SK-N-SH (cell line): ENCODE results near the gene CCDC188. TPM values are rescaled to one million over a fixed set of nuclear protein-coding genes. Genes with fewer than 3 reads are reported as not detected.

Source experiments
- CTCF ChIA-PET: fragments of 300-600, 350-600 bp; formaldehyde crosslinking; extraction: SDS; loops from one replicate; lab custom pipeline; 2021; lab: Yijun Ruan, JAX
- POLR2A ChIA-PET: fragments of 350-600 bp; sonication (Branson Sonifier 250); formaldehyde crosslinking; extraction: SDS; loops from one replicate; lab custom pipeline; 2020; ENCODE audit warnings: antibody characterized with exemption, inconsistent platforms; lab: Yijun Ruan, JAX
- DNase-seq: peaks from one replicate; pipeline ENCODE4 v3.0.0; 2012
- H2AFZ ChIP-seq: fragments of 200-600 bp; sonication (generic); 2 replicates; pipeline ENCODE4 v1.8.1; 2016; ENCODE audit warnings: antibody characterized with exemption, mild to moderate bottlenecking, low read depth
- H3F3A ChIP-seq: fragments of 200-600 bp; sonication (generic); replicated peaks from 2 replicates; pipeline ENCODE3; 2016; ENCODE audit warnings: antibody characterized with exemption, mild to moderate bottlenecking; ENCODE audit not compliant: insufficient read depth
- H3K27ac ChIP-seq, 2 experiments: fragments of 200-500 bp in 1 of 2; fragments of 200-600 bp in 1 of 2; sonication (Bioruptor generic) in 1 of 2; sonication (generic), shearing (Covaris generic) in 1 of 2; 2 replicates each; pipeline versions ENCODE4 v1.5.1 to v1.6.1; 2014 to 2016; ENCODE audit warnings: low read depth in 2 of 2, inconsistent platforms in 1 of 2, low read length in 1 of 2, mild to moderate bottlenecking in 1 of 2, mixed read lengths in 1 of 2
- H3K27me3 ChIP-seq: fragments of 200-600 bp; sonication (generic), shearing (Covaris generic); 2 replicates; pipeline ENCODE4 v1.6.1; 2016; ENCODE audit warnings: mixed run types; ENCODE audit not compliant: insufficient read depth
- H3K36me3 ChIP-seq, 2 experiments: fragments of 200-500 bp in 1 of 2; fragments of 200-600 bp in 1 of 2; sonication (Bioruptor generic) in 1 of 2; sonication (generic) in 1 of 2; replicated peaks in 1 of 2; 2 replicates each; pipeline versions ENCODE3 to v1.5.1; 2014 to 2016; ENCODE audit warnings: low read length in 1 of 2, mild to moderate bottlenecking in 1 of 2; ENCODE audit not compliant: insufficient read depth in 2 of 2, control insufficient read depth in 1 of 2
- H3K4me1 ChIP-seq, 2 experiments: fragments of 200-500 bp in 1 of 2; fragments of 200-600 bp in 1 of 2; sonication (Bioruptor generic) in 1 of 2; sonication (generic), shearing (Covaris generic) in 1 of 2; 2 replicates each; pipeline versions ENCODE4 v1.5.1 to v1.6.1; 2014 to 2016; ENCODE audit warnings: low read depth in 1 of 2, low read length in 1 of 2, mixed run types in 1 of 2; ENCODE audit not compliant: insufficient read depth in 2 of 2, control insufficient read depth in 1 of 2
- H3K4me2 ChIP-seq: fragments of 200-600 bp; sonication (generic), shearing (Covaris generic); 2 replicates; pipeline ENCODE4 v1.6.1; 2017; ENCODE audit warnings: mixed run types
- H3K4me3 ChIP-seq, 2 experiments: fragments of 200-500 bp in 1 of 2; fragments of 200-600 bp in 1 of 2; sonication (Bioruptor generic) in 1 of 2; sonication (generic), shearing (Covaris generic) in 1 of 2; 2 replicates each; pipeline versions ENCODE4 v1.5.1 to v1.8.1; 2014 to 2016; ENCODE audit warnings: low read depth in 2 of 2, inconsistent platforms in 1 of 2, low read length in 1 of 2, mild to moderate bottlenecking in 1 of 2, mixed read lengths in 1 of 2, moderate library complexity in 1 of 2
- H3K79me2 ChIP-seq: fragments of 200-600 bp; sonication (generic); 2 replicates; pipeline ENCODE4 v1.8.1; 2017; ENCODE audit warnings: mild to moderate bottlenecking; ENCODE audit not compliant: insufficient read depth
- H3K9ac ChIP-seq: fragments of 200-600 bp; sonication (generic); 2 replicates; pipeline ENCODE4 v1.6.1; 2017; ENCODE audit warnings: mixed run types
- H3K9me2 ChIP-seq: fragments of 200-600 bp; sonication (generic); 2 replicates; pipeline ENCODE4 v1.6.1; 2017; ENCODE audit warnings: mixed run types
- H3K9me3 ChIP-seq: fragments of 200-600 bp; sonication (generic); 2 replicates; pipeline ENCODE4 v1.6.1; 2017; ENCODE audit warnings: mixed run types, mild to moderate bottlenecking, moderate library complexity
- H4K20me1 ChIP-seq: fragments of 200-600 bp; sonication (generic); 2 replicates; pipeline ENCODE4 v1.6.1; 2017; ENCODE audit warnings: mild to moderate bottlenecking, mixed run types; ENCODE audit not compliant: insufficient read depth
- EZH2phosphoT487 ChIP-seq: fragments of 200-600 bp; sonication (generic); IDR thresholded peaks from 2 replicates; pipeline ENCODE4 v1.6.1; 2017; ENCODE audit warnings: low read depth, mixed run types, mild to moderate bottlenecking, antibody characterized with exemption, moderate library complexity, borderline replicate concordance
- FOSL2 ChIP-seq: IDR thresholded peaks from 2 replicates; pipeline ENCODE4 v1.4.0; 2012; ENCODE audit warnings: low read depth, mild to moderate bottlenecking, moderate library complexity, borderline replicate concordance
- MEF2A ChIP-seq: IDR thresholded peaks from 2 replicates; pipeline ENCODE4 v1.4.0; 2012; ENCODE audit warnings: low read depth, borderline replicate concordance
- POLR2AphosphoS5 ChIP-seq: IDR thresholded peaks from 2 replicates; pipeline ENCODE4 v1.6.1; 2012; ENCODE audit warnings: low read depth, low read length
- RCOR1 ChIP-seq: fragments of 150-350 bp; IDR thresholded peaks from 2 replicates; pipeline ENCODE4 v1.6.1; 2017; ENCODE audit warnings: antibody characterized with exemption, low read length
- SMC3 ChIP-seq: IDR thresholded peaks from 2 replicates; pipeline ENCODE4 v1.6.1; 2012; ENCODE audit warnings: low read depth, low read length, improper control_type of control experiment
- TCF12 ChIP-seq: IDR thresholded peaks from 2 replicates; pipeline ENCODE4 v1.4.0; 2012
- YY1 ChIP-seq: IDR thresholded peaks from 2 replicates; pipeline ENCODE4 v1.4.0; 2012; ENCODE audit warnings: low read depth, mild to moderate bottlenecking
- WGBS: methylation state at CpG from one replicate; pipeline ENCODE4 v1.1.6; 2017; ENCODE audit warnings: low lambda C conversion rate; 5-methylcytosine and 5-hydroxymethylcytosine counted together
- polyA plus RNA-seq, 3 experiments: library from polyadenylated mRNA; depleted of rRNA; stranded (reverse); fragments of >200 nt; gene quantifications; 2 replicates each; pipeline ENCODE4 v1.2.3, GENCODE V29; 2012
- TF ChIP-seq, protein P1 (sequence below): IDR thresholded peaks from 2 replicates; pipeline ENCODE4 v1.4.0; 2012; ENCODE audit warnings: low read depth
- TF ChIP-seq, protein P2 (sequence below): IDR thresholded peaks from 2 replicates; pipeline ENCODE4 v1.4.0; 2012; ENCODE audit warnings: low read depth, borderline replicate concordance

CCDC188 gene
- polyA plus RNA-seq, 1 of the 3 experiments (the other 2 are of a cell fraction): 21.1 TPM

DNA sequence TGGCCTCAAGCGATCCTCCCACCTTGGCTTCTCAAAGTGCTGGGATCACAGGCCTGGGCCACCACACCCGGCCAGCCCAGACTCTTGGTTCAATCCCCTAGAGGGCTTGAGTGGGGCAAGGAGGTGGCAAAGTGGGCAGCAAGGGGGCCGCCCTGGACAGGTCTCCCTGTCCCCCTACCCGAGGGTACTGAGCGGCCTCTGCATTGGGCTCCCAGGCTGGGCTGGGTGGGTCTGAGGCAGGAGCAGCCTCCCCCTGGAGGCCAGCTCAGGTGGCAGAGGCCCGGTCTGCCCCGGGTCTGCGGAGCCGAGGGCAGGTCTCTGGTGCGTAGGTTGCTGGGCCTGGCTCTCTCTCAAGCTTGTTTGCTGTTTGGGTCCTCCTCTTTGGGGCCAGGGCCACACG, 22.4 kb upstream of the CCDC188 start:
- Histone ChIP-seq H3K4me3 (no peak overlapping the region), H3K36me3 (no peaks in the 10 kb centered on the region), H2AFZ (no peak overlapping the region), H3K9me3 (no peaks in the 10 kb centered on the region), H3K9ac (no peak overlapping the region), H3K9me2 (no peaks in the 10 kb centered on the region), H3K27me3 (no peaks in the 10 kb centered on the region; the same call in 1 of the 2 replicates), H3K4me2 (no peak overlapping the region), H3K27ac (no peak overlapping the region), H4K20me1 (no peaks in the 10 kb centered on the region), H3K79me2 (no peaks in the 10 kb centered on the region), H3K4me1 (peaks cover 0 to 3% of the 10 kb centered on the region in 2 experiments; a peak in 1 of 4 replicates), H3F3A (no peaks in the 10 kb centered on the region)
- WGBS: 37% methylated on average over 3 of the region's 11 CpGs
- ChIA-PET POLR2A (no interaction called here), CTCF (interaction anchor here (1.4 kb wide), 1 partner anchor 38 kb away, joined by 3 read pairs; no protein-coding TSS in a partner anchor)
- TF ChIP-seq, protein P1, sequence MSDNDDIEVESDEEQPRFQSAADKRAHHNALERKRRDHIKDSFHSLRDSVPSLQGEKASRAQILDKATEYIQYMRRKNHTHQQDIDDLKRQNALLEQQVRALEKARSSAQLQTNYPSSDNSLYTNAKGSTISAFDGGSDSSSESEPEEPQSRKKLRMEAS: no peak
- TF ChIP-seq EZH2phosphoT487: no peak
- no peak for DNase-seq

DNA sequence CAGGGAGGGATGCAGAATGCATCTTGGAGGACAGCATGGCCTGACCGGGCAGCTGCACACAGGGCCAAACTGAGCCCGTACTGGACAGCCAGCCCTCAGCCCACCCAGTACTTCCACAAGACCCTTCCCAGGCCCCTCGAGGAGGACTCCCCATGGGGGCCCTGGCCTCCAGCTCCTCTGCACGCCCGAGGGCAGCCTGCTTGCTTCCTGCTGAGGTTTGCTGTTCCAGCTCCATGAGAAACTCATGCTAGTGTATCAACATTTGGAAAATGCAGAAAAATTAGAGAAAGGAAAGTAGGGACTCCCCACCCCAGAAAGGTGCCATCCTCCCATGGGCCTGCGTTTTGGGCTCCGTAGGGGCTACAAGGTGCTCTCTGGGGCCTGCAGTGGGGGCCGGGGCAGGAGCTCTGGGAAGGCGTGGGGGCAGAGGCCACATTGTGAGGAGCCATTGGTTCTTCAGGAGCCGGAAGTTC, 21.3 kb upstream of the CCDC188 start:
- Histone ChIP-seq H3K36me3 (no peaks in the 10 kb centered on the region), H3K4me2 (no peak overlapping the region), H4K20me1 (no peaks in the 10 kb centered on the region), H3F3A (no peaks in the 10 kb centered on the region), H3K9me2 (no peaks in the 10 kb centered on the region), H3K9ac (no peak overlapping the region), H3K4me1 (peaks cover 0 to 3% of the 10 kb centered on the region in 2 experiments; a peak in 1 of 4 replicates), H3K79me2 (no peaks in the 10 kb centered on the region), H3K27me3 (no peaks in the 10 kb centered on the region; the same call in 1 of the 2 replicates), H2AFZ (no peak overlapping the region), H3K9me3 (no peaks in the 10 kb centered on the region), H3K4me3 (no peak overlapping the region), H3K27ac (no peak overlapping the region)
- no peak for DNase-seq
- WGBS: 64% methylated on average over 7 of the region's 10 CpGs
- ChIA-PET POLR2A (no interaction called here), CTCF (interaction anchor here (0.9 to 1.5 kb wide), 2 partner anchors 15 to 64 kb away, joined by 3 to 6 read pairs; no protein-coding TSS in a partner anchor)
- no peak for TF ChIP-seq MEF2A
- no peak for TF ChIP-seq RCOR1
- TF ChIP-seq SMC3: no peak
- TF ChIP-seq, protein P2, sequence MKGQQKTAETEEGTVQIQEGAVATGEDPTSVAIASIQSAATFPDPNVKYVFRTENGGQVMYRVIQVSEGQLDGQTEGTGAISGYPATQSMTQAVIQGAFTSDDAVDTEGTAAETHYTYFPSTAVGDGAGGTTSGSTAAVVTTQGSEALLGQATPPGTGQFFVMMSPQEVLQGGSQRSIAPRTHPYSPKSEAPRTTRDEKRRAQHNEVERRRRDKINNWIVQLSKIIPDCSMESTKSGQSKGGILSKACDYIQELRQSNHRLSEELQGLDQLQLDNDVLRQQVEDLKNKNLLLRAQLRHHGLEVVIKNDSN: no peak
- TF ChIP-seq FOSL2: no peak
- no peak for TF ChIP-seq YY1
- no peak for TF ChIP-seq TCF12
- TF ChIP-seq POLR2AphosphoS5: no peak
